Right ventricle myocardium inferior (tissue), 1 donor: ENCODE measurements around the gene BABAM2. TPM values are rescaled to one million over a fixed set of nuclear protein-coding genes. Genes with fewer than 3 reads are reported as not detected.
A peak's percentile ranks its signal among the peaks of the same experiment; 100 is the strongest.

ENCODE experiments used
- ATAC-seq: fragments of 200-7000 bp; cut with Tn5 transposase; one replicate; pipeline ENCODE4 v1.9.1; 2020; ENCODE audit warnings: mild to moderate bottlenecking, moderate library complexity
- DNase-seq: peaks from one replicate; pipeline ENCODE4 v3.0.0; 2021; ENCODE audit errors: missing footprints
- intact Hi-C: fragments of 100-400 bp; cut with DNase I; formaldehyde crosslinking; loops from one replicate; pipeline ENCODE4 v1.11.0; 2022
- total RNA-seq: library from RNA; stranded (reverse); fragmentation: NEBNext Ultra II Directional; extraction: Animal tissue kit (Norgen Biotek cat#: 25700); gene quantifications from one replicate; pipeline ENCODE4 v1.2.1, GENCODE V29; 2021
- donor health status: DM: no; HTN: yes; CAD: no; lungs with severe emphysema.

The BABAM2 gene
- total RNA-seq, 1 donor from 2014 or later = 53.0 TPM

- ATAC-seq (no peak), DNase-seq (peak; percentile 65)
- intact Hi-C loops = no loop called here
These were observed 464.5 kb downstream of the BABAM2 start for GRCh38 chr2:28354920-28355520.

GRCh38 chr2:28355521-28356094, 465.1 kb downstream of the BABAM2 start:
- ATAC-seq (peak; percentile 42), DNase-seq (no peak)
- intact Hi-C loops = loop anchor here (1.0 kb wide), 1 partner anchor 36 kb away; no protein-coding TSS in a partner anchor

- intact Hi-C loops = loop anchor here (1.0 kb wide), 1 partner anchor 35 kb away; no protein-coding TSS in a partner anchor
- ATAC-seq (peak; percentile 92), DNase-seq (peak; percentile 96)
These were observed 465.8 kb downstream of the BABAM2 start for GRCh38 chr2:28356095-28356911.

GRCh38 chr2:28357055-28357454, 466.5 kb downstream of the BABAM2 start:
- intact Hi-C loops = no loop called here
- DNase-seq (peak; percentile 42), ATAC-seq (no peak)

DNA sequence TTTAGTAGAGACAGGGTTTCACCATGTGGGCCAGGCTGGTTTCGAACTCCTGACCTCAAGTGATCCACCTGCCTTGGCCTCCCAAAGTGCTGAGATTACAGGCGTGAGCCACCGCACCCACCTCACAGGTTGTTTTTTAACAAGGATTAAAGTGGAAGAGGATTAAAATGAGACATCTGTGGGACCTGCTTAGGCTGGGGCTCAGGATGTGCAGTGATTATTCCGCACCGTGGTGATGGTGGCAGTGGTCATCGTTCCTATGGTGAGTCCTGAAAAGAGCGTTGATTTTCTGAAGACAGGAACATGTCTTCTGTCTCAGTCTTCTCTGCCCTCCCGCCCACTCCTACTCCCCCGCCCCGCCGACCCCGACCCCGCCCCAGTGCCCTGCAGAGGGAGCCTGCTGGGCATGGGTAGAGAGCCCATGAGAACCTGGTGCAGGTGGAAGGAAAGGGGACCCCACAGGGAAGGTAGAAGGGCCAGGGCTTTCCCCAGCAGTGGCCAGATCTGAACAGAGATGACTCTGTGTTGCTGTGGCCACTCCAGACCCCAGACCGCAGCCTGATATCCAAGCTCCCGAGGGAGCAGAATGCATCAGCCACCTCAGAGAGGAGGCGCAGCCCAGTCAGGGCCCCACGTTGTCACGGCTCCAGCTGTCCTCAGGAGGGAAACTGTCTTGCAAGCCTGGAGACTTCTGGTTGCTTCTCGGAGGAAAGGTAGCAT, 467.6 kb downstream of the BABAM2 start:
- ATAC-seq (no peak), DNase-seq (no peak)
- intact Hi-C loops = no loop called here

DNA sequence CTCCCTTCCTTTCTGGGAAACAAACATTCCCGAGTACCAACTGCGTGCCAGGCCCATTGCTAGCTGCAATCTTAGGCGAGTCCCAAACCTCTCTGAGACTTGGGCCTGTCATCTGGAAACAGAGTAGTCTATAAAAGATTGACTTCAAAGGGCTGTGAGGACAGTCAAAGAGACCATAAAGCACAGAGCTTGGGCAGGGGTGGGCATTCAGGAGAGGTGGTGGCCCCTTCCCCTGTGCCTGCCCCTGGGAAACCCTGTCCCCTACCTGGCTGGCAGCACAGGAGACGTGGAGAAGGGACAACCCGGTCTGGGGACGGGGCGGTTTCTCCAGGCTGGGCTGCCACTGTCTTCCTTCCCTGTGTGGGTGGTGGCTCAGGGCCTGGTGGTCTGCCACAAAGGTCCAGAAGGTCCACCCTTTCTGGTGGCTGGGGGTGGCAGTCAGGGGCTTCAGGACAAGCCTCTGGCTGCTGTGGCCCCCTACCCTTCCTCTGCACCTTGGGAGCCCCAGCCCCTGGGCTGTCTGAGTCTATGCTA, 468.2 kb downstream of the BABAM2 start:
- intact Hi-C loops = no loop called here
- ATAC-seq (no peak), DNase-seq (no peak)

- intact Hi-C loops = no loop called here
- DNase-seq = peak; percentile 87
These were observed 468.9 kb downstream of the BABAM2 start for GRCh38 chr2:28359222-28360057.

DNA sequence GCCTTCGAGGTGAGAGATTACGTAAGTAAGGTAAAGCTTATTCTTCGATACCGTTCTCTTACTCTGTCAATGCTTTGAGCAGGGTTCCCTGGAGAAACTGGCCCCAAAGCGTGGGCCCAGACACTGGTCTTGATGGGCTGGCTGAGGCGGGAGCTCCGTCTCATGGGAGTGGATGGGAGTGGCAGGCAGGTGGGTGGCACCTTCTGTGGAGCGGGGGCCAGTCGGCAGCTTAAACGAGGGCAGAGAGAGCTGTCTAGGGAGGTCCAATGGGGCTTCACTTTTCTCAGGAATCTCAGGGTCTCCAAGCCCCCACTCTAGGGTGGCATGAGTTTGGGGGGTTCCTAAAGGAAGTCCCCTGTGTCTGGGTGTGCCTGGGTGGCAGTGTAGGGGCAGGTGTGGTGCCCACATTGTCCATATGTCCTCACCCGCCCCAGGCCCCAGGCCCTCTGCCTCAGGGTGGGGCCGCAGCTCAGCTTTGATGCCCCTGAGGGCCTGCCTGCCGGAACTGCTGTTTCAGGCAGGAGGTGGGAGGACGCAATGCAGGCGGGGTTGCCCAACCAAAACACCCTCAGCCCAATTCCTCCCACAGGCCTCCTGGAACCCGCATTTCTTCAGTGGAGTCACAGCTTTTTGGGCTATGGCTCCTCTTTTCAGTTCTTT, 469.7 kb downstream of the BABAM2 start:
- intact Hi-C loops = no loop called here
- ATAC-seq = no peak
- DNase-seq = no peak

More at GRCh38 chr2:28359222-28360057, 468.9 kb downstream of the BABAM2 start:
- no peak for ATAC-seq

GRCh38 chr2:28360718-28361293, 470.3 kb downstream of the BABAM2 start:
- ATAC-seq = peak; percentile 10

GRCh38 chr2:28361991-28362710, 471.6 kb downstream of the BABAM2 start:
- intact Hi-C loops = no loop called here
- no peak for DNase-seq
- no peak for ATAC-seq

More at GRCh38 chr2:28360718-28361293, 470.3 kb downstream of the BABAM2 start:
- intact Hi-C loops = no loop called here
- DNase-seq = no peak

DNA sequence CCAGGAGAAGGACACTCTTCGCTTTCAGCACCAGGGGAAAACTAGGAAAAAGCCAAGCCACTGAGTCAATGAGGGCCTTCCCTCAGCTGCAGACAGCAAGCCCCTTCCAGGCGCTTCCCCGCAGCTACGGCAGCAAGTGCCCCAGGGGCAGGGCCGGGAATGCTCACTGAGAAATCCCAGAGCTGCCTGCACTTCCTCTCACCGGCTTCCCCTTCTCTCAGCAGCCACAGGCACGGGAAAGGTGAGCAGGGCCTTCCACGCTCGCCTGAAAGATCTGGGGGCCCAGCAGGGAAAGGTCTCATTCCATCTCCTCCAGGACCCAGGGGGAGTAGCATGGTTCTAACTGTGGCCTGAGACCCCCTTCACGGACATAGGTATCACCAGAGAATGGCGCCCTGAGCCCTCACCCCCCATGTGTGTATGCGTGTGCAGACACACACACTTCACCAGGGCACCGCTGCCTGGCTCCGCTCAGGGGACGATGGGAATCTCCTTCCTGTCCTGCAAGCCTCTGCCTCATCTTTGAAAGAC, 472.5 kb downstream of the BABAM2 start:
- DNase-seq (no peak), ATAC-seq (no peak)
- intact Hi-C loops = no loop called here

DNA sequence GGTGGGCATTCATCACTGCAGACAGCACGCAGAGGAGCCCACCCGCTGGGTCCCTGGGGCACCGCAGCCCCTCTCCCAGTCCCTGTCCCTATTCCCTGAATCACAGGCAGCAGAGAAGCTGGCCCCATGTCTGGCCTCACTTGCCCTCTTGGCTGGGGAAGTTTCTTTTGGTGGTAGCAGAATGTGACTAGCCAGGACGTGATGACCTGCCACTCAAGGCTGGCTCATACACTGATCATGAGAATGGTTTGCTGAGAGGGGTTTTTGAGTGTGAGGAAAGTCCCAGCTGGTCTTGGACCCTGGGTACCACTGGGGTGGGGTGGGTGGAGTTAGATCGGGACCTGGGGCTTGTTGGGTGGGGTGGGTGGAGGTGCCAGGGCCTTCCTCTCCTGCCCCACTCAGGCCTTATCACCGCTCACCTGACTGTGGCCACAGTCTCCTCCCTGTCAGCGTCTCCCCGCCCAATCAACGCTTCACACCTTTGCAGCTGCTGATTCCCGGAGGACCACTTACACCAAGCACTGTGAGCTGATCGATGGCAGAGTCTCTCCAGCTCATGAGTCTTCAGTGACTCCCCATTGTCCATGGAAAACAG, 473.3 kb downstream of the BABAM2 start:
- DNase-seq (no peak), ATAC-seq (no peak)
- intact Hi-C loops = no loop called here

GRCh38 chr2:28364610-28365009, 474.1 kb downstream of the BABAM2 start:
- DNase-seq = no peak
- no peak for ATAC-seq
- intact Hi-C loops = no loop called here

DNA sequence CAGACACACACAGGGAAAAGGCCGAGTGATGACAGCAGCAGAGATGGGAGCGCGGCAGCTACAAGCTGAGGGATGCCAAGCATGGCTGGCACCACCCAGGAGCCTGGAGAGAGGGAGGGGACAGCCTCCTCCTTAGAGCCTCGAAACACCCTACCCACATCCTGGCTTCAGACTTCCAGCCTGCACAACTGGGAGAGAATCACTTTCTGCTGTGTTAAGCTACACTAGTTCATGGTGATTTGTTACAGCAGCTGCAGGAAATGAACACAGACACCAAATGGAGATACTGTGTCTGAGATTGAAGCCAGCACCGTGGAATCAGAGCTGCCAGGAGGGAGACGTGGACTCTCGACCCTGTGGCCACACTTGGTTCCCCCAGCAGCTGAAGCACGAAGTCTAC, 474.6 kb downstream of the BABAM2 start:
- intact Hi-C loops = no loop called here
- DNase-seq (no peak), ATAC-seq (no peak)

- ATAC-seq = no peak
- DNase-seq = no peak
- intact Hi-C loops = no loop called here
These were observed 475.6 kb downstream of the BABAM2 start for GRCh38 chr2:28366149-28366495.
